HG03196 (cell line): ENCODE results near the gene RAB8A.
"Not testable (repeated sequence)": the region's sequence is repeated elsewhere in the genome, so short reads cannot be mapped to it uniquely, and the experiment has no call there.

Source experiments
- ATAC-seq: cut with Tn5 transposase; IDR thresholded peaks from one replicate; pipeline ENCODE4 v1.9.1; 2021; ENCODE audit not compliant: unreplicated experiment

RAB8A gene

GRCh38 chr19:16111909-16112752, 442 bp downstream of the RAB8A start:
- no peak for ATAC-seq

GRCh38 chr19:16112778-16113177, 1.1 kb downstream of the RAB8A start:
- ATAC-seq: no peak

GRCh38 chr19:16113727-16114126, 2.0 kb downstream of the RAB8A start:
- no peak for ATAC-seq

GRCh38 chr19:16115301-16116039, 3.8 kb downstream of the RAB8A start:
- no peak for ATAC-seq

GRCh38 chr19:16116067-16116466, 4.4 kb downstream of the RAB8A start:
- ATAC-seq: no peak

GRCh38 chr19:16117594-16118033, 5.9 kb downstream of the RAB8A start:
- no peak for ATAC-seq

- ATAC-seq: peak; percentile 68
Measured at GRCh38 chr19:16118489-16119033, 6.9 kb downstream of the RAB8A start.

GRCh38 chr19:16119075-16119857, 7.6 kb downstream of the RAB8A start:
- ATAC-seq: not testable (repeated sequence)

GRCh38 chr19:16121141-16121540, 9.5 kb downstream of the RAB8A start:
- no peak for ATAC-seq

GRCh38 chr19:16121967-16122366, 10.3 kb downstream of the RAB8A start:
- ATAC-seq: no peak

- ATAC-seq: no peak
Measured at GRCh38 chr19:16124953-16125352, 13.3 kb downstream of the RAB8A start.

GRCh38 chr19:16125737-16126495, 14.2 kb downstream of the RAB8A start:
- no peak for ATAC-seq

- no peak for ATAC-seq
Measured at GRCh38 chr19:16127080-16127479, 15.4 kb downstream of the RAB8A start.

- ATAC-seq: no peak
Measured at GRCh38 chr19:16127776-16128371, 16.2 kb downstream of the RAB8A start.

GRCh38 chr19:16131648-16132047, 20.0 kb downstream of the RAB8A start:
- no peak for ATAC-seq

GRCh38 chr19:16133818-16134217, 22.1 kb downstream of the RAB8A start:
- no peak for ATAC-seq

GRCh38 chr19:16134510-16134909, 22.8 kb downstream of the RAB8A start:
- no peak for ATAC-seq

GRCh38 chr19:16135430-16136127, 23.9 kb downstream of the RAB8A start:
- ATAC-seq: no peak
